Cerebellar nuclear complex (tissue), 1 donor: ENCODE results near the gene MCRIP2.

Experiments
- DNase-seq, 2 experiments: peaks; one replicate each; lab custom pipeline; 2025; lab: John Stamatoyannopoulos, UW

MCRIP2 gene

GRCh38 chr16:631808-632358, 9.7 kb upstream of the MCRIP2 start:
- DNase-seq: no peak

- no peak for DNase-seq
These were observed 8.9 kb upstream of the MCRIP2 start for GRCh38 chr16:632486-633335.

DNA sequence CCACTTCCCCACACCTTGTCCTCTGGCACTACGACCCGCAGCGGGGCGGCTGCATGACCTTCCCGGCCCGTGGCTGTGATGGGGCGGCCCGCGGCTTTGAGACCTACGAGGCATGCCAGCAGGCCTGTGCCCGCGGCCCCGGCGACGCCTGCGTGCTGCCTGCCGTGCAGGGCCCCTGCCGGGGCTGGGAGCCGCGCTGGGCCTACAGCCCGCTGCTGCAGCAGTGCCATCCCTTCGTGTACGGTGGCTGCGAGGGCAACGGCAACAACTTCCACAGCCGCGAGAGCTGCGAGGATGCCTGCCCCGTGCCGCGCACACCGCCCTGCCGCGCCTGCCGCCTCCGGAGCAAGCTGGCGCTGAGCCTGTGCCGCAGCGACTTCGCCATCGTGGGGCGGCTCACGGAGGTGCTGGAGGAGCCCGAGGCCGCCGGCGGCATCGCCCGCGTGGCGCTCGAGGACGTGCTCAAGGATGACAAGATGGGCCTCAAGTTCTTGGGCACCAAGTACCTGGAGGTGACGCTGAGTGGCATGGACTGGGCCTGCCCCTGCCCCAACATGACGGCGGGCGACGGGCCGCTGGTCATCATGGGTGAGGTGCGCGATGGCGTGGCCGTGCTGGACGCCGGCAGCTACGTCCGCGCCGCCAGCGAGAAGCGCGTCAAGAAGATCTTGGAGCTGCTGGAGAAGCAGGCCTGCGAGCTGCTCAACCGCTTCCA, 8.1 kb upstream of the MCRIP2 start:
- DNase-seq: no peak

- DNase-seq: no peak
These were observed 7.5 kb upstream of the MCRIP2 start for GRCh38 chr16:634051-634670.

- no peak for DNase-seq
These were observed 6.6 kb upstream of the MCRIP2 start for GRCh38 chr16:634996-635395.

- DNase-seq: no peak
These were observed 5.9 kb upstream of the MCRIP2 start for GRCh38 chr16:635573-636205.

DNA sequence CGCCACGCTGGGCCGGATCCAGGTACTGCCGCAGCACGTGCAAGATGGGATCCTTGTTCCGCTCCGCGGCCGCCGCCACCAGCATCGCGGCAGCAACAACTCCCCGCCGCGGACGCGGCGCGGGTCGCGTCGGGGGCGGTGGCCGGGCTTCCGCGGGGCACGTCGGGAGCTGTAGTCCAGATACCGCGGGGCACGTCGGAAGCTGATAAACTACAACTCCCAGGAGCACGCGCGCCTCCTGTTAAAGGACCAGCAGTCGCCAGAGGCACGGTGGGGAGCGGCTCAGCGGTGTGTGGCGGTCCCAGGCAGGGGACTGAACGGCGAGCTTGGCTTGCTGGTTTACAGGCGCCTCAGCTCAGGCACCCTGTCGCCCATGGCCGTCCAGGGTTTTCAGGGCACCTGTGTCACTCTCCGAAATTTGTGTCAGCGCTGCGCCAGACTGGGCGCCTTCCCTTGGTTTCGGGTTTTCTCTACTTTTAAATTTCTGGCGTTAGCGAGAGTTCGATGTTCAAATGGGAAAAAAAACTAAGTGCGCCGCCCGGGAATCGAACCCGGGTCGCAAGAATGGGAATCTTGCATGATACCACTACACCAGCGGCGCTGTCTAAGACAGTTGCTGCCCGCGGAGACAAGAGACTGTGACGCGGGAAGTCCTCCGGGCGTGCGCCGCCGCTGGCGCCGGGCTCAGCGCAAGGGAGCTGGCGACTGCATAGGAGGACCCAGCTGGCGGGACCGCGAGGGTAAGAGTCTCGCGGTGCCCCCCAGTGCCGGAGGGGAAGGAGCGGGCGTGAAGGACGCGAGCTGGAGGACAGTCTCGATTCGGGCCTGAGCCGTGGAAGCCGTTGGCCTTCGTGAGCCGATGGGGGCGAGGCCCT, 5.2 kb upstream of the MCRIP2 start, which contains the start of gene METTL26:
TSS of gene METTL26 (minus strand) at position 100 of the 875 bp plus-strand sequence. CDS start at position 85, 15 bp downstream.
- DNase-seq: peak; percentile 63 to 89

DNA sequence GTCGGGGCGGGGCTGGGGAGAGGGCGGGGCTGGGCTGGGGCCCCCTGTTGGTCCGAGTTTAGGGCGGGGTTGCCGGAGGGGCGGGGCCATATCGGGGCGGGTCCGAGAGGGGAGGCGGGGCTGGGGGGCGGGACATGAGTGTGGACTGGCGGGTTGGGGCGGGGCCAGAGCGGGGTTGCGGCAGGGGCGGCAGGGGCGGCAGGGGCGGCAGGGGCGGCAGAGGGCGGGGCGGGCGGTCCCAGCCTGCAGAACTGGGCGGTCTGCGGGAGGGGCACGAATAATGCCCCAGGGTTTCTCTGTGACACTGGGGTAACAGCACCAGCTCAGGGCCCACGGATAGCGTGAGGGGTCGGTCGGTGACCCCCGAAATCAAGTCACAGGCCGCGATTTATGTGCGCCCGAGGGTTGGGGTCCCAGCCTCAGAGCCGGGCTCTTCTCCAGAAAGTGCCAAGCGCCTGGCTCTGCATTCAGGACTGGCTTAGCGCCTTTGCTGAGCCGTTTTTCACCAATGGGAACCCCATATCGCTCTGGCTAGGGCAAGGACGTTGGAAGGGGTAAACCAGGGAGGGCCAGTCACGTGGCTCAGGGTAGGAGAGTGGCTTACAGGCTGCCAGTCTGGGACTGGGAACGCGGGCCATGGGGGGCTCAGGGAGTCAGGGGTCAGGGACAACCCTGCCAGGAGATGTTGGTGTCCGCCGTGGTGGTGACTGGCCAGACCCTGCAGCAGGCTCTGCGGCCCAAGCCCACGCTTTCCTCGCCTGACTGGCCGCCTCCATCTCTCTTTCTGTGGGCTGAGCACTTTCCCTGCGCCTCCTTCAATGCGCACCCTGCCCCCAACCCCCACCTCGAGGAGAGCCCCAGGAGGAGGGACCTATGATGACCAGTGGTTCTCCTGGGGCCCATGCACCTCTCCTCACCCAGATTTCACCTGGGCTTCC, 4.3 kb upstream of the MCRIP2 start:
- DNase-seq: no peak

DNA sequence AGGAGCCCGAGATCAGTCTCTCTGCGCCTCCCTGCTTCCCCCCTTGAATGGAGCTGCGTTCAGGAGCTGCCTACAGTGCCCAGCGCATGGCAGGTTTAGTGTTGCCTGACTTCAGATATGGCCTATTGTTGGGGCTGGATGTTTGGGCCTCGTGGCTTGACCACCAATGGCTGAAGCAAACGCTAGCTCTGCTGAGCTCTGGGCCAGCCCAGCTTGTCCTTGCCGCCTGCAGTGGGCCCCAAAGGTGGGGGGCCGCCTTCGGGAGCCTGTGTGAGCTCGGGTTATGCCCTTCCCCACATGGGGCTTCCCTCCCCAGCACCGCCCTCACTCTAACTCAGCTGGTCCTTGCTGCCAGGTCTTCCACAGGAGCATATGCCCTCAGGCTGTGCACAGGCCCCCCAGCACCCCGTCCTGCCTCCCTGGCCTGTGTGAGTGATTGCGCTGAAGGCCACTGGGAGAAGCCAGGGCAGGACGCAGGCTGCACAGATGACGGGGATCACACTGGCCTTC, 3.5 kb upstream of the MCRIP2 start:
- no peak for DNase-seq

DNA sequence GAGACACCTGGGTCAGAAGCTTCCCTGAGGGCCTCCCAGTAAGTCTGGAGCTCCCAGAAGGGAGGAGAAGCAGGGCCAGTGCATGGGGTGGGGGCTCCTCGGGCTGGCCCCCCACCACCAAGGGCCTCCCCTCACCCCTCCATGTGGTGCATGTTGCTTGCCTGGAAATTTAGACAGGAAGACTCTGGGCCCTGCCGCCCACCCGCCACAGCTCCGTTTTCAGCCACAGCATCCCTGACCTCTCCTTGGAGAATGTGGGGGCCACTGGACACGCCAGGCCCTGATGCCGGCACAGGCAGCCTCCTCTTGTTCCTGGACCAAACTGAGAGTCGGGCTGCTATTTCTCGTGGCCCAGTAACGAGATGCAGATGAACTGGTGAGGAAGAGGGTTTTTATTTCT, 2.8 kb upstream of the MCRIP2 start:
- DNase-seq: no peak

- DNase-seq: no peak
These were observed 1.0 kb upstream of the MCRIP2 start for GRCh38 chr16:640614-641013.

DNA sequence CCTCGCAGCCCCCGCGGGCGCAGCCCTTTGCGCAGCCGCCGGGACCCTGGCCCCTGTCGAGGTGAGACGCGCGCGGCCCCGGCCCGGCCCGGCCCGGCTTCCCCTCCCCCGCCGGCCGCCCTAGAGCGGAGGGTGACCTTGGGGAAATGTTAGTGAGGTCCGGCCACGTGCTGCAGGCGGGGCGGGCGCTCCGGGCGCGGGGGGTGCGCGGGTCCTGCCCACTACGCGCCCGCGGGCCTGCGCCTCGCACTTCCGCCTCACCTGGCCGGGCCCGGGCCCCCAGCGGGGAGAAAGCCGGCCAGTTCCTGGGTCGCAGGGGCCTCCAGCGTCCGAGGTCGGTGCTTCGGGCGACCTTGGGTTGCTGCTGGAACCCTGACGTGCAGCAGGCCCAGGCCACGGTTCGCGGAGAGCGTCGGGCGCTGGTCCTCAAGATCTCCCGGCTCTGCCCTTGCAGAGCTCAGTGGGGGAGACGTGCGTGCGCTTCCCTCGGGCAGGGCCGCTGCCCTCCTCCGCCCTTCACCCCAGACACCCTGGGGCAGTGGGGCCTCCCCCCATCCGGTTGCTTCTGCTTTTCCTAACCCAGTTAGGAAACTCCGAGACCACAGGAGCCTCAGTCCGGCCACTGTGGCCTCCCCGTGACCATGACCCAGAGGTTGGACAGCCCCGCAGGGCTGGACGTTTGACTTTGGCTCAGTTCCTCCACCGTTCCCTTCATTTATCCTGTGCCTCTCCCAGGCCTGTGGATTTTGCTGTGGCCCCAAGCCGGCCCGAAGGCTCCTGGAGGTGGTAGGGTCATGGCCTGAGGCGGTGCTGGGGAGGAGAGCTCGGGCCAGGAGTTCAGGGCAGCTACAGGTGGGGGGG, 791 bp downstream of the MCRIP2 start:
- no peak for DNase-seq

DNA sequence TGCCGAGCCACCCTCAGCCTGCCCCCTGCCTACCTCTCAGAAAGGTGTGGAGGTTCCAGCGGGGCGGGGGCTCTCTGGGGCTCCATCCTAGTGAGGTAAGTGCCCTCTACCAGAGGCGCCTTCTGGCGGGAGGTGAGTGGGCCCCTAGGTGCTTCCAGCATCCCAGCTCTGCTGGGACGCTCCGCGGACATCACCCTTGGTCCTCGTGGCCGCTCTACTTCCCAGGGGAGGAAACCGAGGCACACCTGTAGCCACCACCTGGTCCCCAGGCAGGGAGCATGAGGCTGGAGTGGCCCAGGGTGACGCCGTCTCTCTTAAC, 1.4 kb downstream of the MCRIP2 start:
- no peak for DNase-seq

GRCh38 chr16:644556-644955, 2.9 kb downstream of the MCRIP2 start:
- no peak for DNase-seq

DNA sequence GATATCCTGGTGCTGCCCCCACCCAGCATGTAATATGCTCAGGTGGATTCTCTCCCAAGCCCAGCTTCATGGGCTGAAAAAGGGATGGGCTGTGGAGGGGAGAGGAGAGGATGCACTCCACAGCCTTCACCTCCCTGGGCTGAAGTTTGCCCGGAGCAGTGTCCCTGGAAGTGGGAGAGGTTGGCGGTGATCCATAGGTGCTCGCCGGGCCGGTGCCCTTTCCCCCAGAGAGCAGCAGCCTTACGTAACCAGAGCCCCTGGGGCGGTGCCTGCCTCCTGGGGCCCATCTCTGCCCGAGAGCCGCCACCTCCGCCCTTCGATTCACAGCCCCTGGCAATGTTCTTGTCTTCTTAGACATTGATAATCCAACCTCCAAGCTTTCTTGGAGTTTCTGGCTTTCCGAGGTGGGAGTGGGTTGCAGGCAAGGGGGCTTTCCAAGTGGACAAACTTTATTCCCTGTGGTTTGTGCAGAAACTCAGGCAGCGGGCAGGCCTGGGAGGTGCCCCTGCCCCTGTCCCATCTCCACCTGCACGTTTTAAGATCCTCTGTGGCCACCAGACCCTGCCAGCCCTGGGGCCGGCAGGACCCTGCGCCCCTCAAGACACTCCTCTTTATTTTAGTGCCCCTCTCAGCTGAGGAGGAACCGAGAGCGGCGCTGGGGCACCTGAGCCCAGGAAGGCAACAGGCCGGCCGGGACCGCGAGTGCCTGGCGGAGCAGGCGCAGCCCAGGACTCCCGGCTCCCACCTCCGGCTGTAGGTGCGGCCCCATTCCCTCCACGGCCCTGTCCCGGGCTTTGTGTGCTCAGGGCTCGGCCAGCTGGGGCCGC, 4.4 kb downstream of the MCRIP2 start:
- DNase-seq: no peak

GRCh38 chr16:646679-647172, 5.1 kb downstream of the MCRIP2 start:
- no peak for DNase-seq

DNA sequence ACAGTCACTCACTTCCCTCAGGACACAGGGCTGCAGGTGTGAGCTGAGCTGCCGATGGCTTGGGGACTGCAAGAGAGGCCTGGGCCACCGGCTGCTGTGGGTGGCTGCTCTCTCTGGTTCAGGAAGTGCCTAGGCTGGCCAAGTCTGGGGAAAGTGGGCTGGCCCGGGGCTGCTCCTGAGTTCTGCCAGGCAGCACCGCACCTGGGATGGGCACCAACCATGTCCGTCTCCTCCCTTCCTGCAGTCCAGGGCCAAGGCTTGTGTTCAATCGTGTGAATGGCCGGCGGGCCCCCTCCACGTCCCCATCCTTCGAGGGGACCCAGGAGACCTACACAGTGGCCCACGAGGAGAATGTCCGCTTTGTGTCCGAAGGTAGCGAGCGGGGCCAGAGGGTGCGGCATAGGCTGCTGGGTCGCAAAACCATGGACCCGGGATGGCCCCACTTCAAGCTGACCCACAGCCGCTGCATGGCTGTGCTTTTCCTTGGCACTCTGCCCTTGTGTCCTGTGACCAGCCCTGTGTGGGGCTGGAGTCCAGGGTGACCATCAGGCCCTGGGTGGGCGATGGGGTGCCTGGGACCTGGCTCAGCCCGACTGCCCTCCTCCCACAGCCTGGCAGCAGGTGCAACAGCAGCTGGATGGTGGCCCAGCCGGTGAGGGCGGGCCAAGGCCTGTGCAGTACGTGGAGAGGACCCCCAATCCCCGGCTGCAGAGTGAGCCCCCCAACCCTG, 5.7 kb downstream of the MCRIP2 start:
- no peak for DNase-seq
